Epithelial cell of proximal tubule (primary cell): ENCODE measurements around the gene MAOB. TPM values are rescaled to one million over a fixed set of nuclear protein-coding genes. Genes with fewer than 3 reads are reported as not detected.

Experiments
- DNase-seq: peaks from one replicate; pipeline ENCODE4 v3.0.0-alpha.2; 2011; ENCODE audit warnings: low read depth
- H3K4me3 ChIP-seq: 2 replicates; pipeline ENCODE4 v1.5.1; 2011; ENCODE audit warnings: low read depth, mild to moderate bottlenecking, low read length
- CTCF ChIP-seq: conservative IDR thresholded peaks from 2 replicates; pipeline ENCODE4 v1.5.1; 2012; ENCODE audit warnings: low read depth, mild to moderate bottlenecking, low read length
- total RNA-seq: library from RNA; depleted of rRNA; stranded (reverse); fragments of >200 nt; gene quantifications from 2 replicates; pipeline ENCODE4 v1.2.3, GENCODE V29; 2015

Gene MAOB
- total RNA-seq, 1 donor from 2014 or later: 1.9 TPM

GRCh38 chrX:43892336-43892870, 10.2 kb upstream of the MAOB start:
- no peak for TF ChIP-seq CTCF
- no peak for DNase-seq

DNA sequence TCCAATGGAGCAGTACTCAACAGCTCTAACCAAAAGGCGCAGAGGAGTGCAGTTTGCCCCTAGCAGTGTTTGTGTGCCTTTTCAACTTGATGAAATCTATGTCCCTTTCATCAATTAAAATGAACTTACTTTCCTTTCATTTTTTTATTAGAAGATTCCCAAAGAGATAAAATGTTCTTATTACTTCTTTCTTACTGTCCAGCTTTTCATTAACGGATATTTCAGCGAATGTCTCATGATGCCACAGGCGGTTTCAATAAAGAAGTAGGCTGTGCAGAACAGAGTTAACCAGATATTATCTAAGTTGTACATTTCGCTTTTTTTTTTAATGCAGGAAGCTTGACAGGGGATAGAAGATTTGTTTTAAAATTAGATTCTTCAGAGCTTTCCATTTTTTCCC, 3.4 kb upstream of the MAOB start:
- DNase-seq: no peak
- H3K4me3 ChIP-seq: no peak overlapping the region
- no peak for TF ChIP-seq CTCF

More at GRCh38 chrX:43892336-43892870, 10.2 kb upstream of the MAOB start:
- H3K4me3 ChIP-seq: no peak overlapping the region

- no peak for TF ChIP-seq CTCF
- peak overlapping the region; percentile 55 for H3K4me3 ChIP-seq
- no peak for DNase-seq
Measured at GRCh38 chrX:43881410-43882293, 598 bp downstream of the MAOB start.

GRCh38 chrX:43880425-43880824, 1.8 kb downstream of the MAOB start:
- no peak overlapping the region for H3K4me3 ChIP-seq
- no peak for TF ChIP-seq CTCF
- DNase-seq: peak; percentile 40

GRCh38 chrX:43878906-43879526, 3.2 kb downstream of the MAOB start:
- no peak overlapping the region for H3K4me3 ChIP-seq
- TF ChIP-seq CTCF: no peak
- DNase-seq: no peak

GRCh38 chrX:43876680-43877079, 5.6 kb downstream of the MAOB start:
- no peak for TF ChIP-seq CTCF
- H3K4me3 ChIP-seq: no peak overlapping the region
- no peak for DNase-seq
